ENCODE results near the gene CRYM.
A peak's percentile ranks its signal among the peaks of the same experiment; 100 is the strongest.

CRYM gene

DNA sequence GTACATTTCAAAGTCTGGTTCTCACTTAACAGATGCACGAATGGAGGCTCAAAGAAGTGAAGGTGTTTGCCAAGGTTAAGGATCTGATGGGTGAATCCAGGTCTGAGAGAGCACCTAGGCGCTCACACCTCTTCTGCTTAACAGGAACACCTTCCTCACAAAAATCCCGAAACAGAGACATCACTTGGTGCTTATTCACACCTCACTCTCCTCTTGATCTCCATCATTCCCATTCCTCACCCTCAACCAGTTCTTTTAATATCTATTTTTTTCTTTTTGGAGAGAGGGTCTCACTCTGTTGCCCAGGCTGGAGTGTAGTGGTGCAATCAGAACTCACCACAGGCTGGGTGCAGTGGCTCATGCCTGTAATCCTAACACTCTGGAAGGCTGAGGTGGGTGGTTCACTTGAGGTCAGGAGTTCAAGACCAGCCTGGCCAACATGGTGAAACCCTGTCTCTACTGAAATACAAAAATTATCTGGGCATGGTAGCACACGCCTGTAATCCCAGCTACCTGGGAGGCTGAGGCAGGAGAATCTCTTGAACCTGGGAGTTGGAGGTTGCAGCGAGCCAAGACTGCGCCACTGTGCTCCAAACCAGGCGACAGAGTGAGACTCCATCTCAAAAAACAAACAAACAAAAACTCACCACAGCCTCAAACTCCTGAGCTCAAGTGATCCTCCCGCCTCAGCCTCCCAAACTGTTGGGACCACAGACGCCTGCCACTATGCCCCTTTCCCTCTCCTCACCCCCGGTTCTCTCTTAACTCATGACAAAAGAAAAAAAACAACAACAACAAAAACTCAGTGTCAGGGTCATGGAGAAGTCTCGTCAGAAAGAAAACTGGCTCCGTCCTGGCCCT lies 15.1 kb downstream of the CRYM start:
- Histone ChIP-seq H3K4me3 (ENCODE audit: insufficient read depth in 1 of 2, low read depth in 1 of 2, low read length in 2 of 2) (no peak overlapping the region), H3K9ac (ENCODE audit: low read length) (peak overlapping the region; percentile 47), H2AFZ (ENCODE audit: low read depth, low read length) (no peak overlapping the region), H3K4ac (ENCODE audit: low read depth in 1 of 2, low read length in 2 of 2) (no peak overlapping the region), H2BK12ac (ENCODE audit: low read length in 2 of 2) (no peak overlapping the region), H3K27me3 (ENCODE audit: control insufficient read depth in 1 of 2, insufficient read depth in 1 of 2, low read length in 2 of 2) (no peaks in the 10 kb centered on the region), H2BK15ac (ENCODE audit: low read depth, poor library complexity, severe bottlenecking) (no peak overlapping the region), H3K4me1 (ENCODE audit: control insufficient read depth, insufficient read depth, low read depth, low read length) (peaks cover 12% of the 10 kb centered on the region), H3K27ac (ENCODE audit: low read length, poor library complexity, severe bottlenecking) (no peak overlapping the region), H3K14ac (ENCODE audit: low read length in 2 of 2) (no peak overlapping the region), H2AK5ac (ENCODE audit: low read length, severe bottlenecking) (no peak overlapping the region), H4K91ac (ENCODE audit: low read length) (no peak overlapping the region), H3K9me3 (ENCODE audit: control insufficient read depth, low read length) (no peaks in the 10 kb centered on the region), H3K18ac (ENCODE audit: low read depth in 1 of 2, low read length in 2 of 2) (no peak overlapping the region), H4K8ac (ENCODE audit: low read length) (no peak overlapping the region), H3K4me2 (ENCODE audit: low read length, poor library complexity, severe bottlenecking) (no peak overlapping the region), H3K79me1 (replicated peaks; ENCODE audit: low read length, poor library complexity, severe bottlenecking) (no peaks in the 10 kb centered on the region), H3K23ac (ENCODE audit: low read length in 2 of 2) (no peak overlapping the region), H2BK5ac (ENCODE audit: low read depth, low read length, poor library complexity, severe bottlenecking) (no peak overlapping the region), H2BK120ac (ENCODE audit: low read depth, low read length) (no peak overlapping the region), H3K36me3 (ENCODE audit: control insufficient read depth in 1 of 2, insufficient read depth in 2 of 2, low read depth in 1 of 2, low read length in 2 of 2) (no peaks in the 10 kb centered on the region)
- 87% methylated on average over 11 of the region's 12 CpGs for whole genome bisulfite sequencing
- DNase-seq, result no peak

DNA sequence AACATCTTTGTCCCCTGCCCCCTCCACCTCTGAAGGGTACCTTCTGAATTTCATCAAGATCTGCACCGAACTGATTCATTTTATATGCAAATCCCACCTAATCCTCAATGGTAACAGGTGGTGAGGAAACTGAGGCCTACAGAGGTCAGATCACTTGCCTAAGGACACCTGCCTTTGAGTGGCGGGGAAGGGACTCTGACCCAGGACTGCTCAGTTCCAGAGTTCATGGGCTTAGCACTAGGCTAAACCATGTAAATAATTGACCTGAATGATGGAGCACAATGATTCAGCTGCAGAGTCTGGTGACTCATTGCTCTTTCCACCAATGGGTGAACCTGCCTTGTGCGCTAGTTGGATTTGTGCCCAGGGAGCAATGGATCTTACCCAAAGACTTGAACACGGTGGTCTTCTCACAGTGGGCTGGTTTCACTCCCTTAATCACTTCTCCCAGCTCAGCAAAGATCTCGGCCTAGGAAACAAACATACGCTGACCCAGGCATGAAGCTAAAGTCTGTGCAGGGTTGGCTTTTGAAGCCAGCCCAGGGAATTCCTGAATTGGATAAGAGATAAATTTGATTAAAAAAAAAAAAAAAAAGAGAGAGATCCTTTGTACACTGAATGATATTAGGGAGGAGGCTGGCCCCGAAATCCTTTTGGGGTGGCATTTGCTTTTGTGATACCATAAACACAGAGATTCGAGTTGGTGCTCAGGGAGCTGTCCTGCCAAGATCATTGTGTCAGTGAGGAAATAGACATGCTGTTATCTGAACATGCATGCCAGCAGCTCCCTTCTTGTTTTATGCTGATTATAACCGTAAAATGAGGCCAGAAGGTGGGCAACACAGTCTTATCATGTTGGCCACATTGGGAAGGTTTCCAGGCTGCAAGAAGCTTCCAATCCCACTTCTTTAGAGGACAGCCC lies 17.0 kb downstream of the CRYM start:
- Histone ChIP-seq H4K8ac (ENCODE audit: low read length) (no peak overlapping the region), H4K91ac (ENCODE audit: low read length) (no peak overlapping the region), H2BK15ac (ENCODE audit: low read depth, poor library complexity, severe bottlenecking) (no peak overlapping the region), H2BK120ac (ENCODE audit: low read depth, low read length) (no peak overlapping the region), H3K36me3 (ENCODE audit: control insufficient read depth in 1 of 2, insufficient read depth in 2 of 2, low read depth in 1 of 2, low read length in 2 of 2) (no peaks in the 10 kb centered on the region), H2AK5ac (ENCODE audit: low read length, severe bottlenecking) (peak overlapping the region; percentile 91), H3K79me1 (replicated peaks; ENCODE audit: low read length, poor library complexity, severe bottlenecking) (no peaks in the 10 kb centered on the region), H3K4me2 (ENCODE audit: low read length, poor library complexity, severe bottlenecking) (peak overlapping the region; percentile 8), H3K27me3 (ENCODE audit: control insufficient read depth in 1 of 2, insufficient read depth in 1 of 2, low read length in 2 of 2) (no peaks in the 10 kb centered on the region), H3K27ac (ENCODE audit: low read length, poor library complexity, severe bottlenecking) (peak overlapping the region; percentile 49), H3K9ac (ENCODE audit: low read length) (no peak overlapping the region), H3K4ac (ENCODE audit: low read depth in 1 of 2, low read length in 2 of 2) (no peak overlapping the region), H2BK12ac (ENCODE audit: low read length in 2 of 2) (no peak overlapping the region), H3K14ac (ENCODE audit: low read length in 2 of 2) (no peak overlapping the region), H3K4me1 (ENCODE audit: control insufficient read depth, insufficient read depth, low read depth, low read length) (peaks cover 12% of the 10 kb centered on the region), H2BK5ac (ENCODE audit: low read depth, low read length, poor library complexity, severe bottlenecking) (no peak overlapping the region), H3K9me3 (ENCODE audit: control insufficient read depth, low read length) (no peaks in the 10 kb centered on the region), H2AFZ (ENCODE audit: low read depth, low read length) (no peak overlapping the region), H3K4me3 (ENCODE audit: insufficient read depth in 1 of 2, low read depth in 1 of 2, low read length in 2 of 2) (no peak overlapping the region), H3K18ac (ENCODE audit: low read depth in 1 of 2, low read length in 2 of 2) (no peak overlapping the region), H3K23ac (ENCODE audit: low read length in 2 of 2) (no peak overlapping the region)
- 82% methylated on average over 8 of the region's 9 CpGs for WGBS
- DNase-seq, result peak; percentile 37

DNA sequence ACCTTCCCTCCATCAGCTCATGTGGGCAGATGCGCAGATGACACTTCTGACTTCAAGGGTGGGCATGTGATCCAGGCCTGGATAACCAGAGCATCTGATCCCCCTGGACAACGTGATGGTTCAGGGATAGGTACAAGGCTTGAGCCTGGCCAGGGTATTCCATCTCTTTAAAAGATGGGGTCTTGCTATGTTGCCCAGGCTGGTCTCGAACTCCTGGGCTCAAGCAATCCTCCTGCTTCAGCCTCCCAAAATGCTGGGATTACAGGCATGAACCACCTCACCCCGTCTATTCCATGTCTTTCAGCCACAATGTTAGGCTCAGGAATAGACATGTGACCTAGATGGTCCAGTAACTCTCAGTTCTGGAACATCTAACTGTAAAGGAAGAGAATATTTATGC lies 20.8 kb downstream of the CRYM start:
- WGBS, result 73% methylated on average over 3 of the region's 4 CpGs
- H2AFZ ChIP-seq (ENCODE audit: low read depth, low read length), result no peak overlapping the region
- H2BK15ac ChIP-seq (ENCODE audit: low read depth, poor library complexity, severe bottlenecking), result no peak overlapping the region
- no peak overlapping the region for H2BK12ac ChIP-seq (ENCODE audit: low read length in 2 of 2)
- H3K9me3 ChIP-seq (ENCODE audit: control insufficient read depth, low read length), result no peaks in the 10 kb centered on the region
- no peak overlapping the region for H4K8ac ChIP-seq (ENCODE audit: low read length)
- H3K23ac ChIP-seq (ENCODE audit: low read length in 2 of 2), result no peak overlapping the region
- no peaks in the 10 kb centered on the region for H3K36me3 ChIP-seq (ENCODE audit: control insufficient read depth in 1 of 2, insufficient read depth in 2 of 2, low read depth in 1 of 2, low read length in 2 of 2)
- no peak overlapping the region for H2BK5ac ChIP-seq (ENCODE audit: low read depth, low read length, poor library complexity, severe bottlenecking)
- H2AK5ac ChIP-seq (ENCODE audit: low read length, severe bottlenecking), result no peak overlapping the region
- no peak overlapping the region for H3K4me3 ChIP-seq (ENCODE audit: insufficient read depth in 1 of 2, low read depth in 1 of 2, low read length in 2 of 2)
- H3K27me3 ChIP-seq (ENCODE audit: control insufficient read depth in 1 of 2, insufficient read depth in 1 of 2, low read length in 2 of 2), result peaks cover 15 to 19% of the 10 kb centered on the region in 2 experiments
- H3K4me2 ChIP-seq (ENCODE audit: low read length, poor library complexity, severe bottlenecking), result no peak overlapping the region
- no peak overlapping the region for H3K18ac ChIP-seq (ENCODE audit: low read depth in 1 of 2, low read length in 2 of 2)
- no peak overlapping the region for H4K91ac ChIP-seq (ENCODE audit: low read length)
- H3K79me1 ChIP-seq (replicated peaks; ENCODE audit: low read length, poor library complexity, severe bottlenecking), result no peaks in the 10 kb centered on the region
- H3K9ac ChIP-seq (ENCODE audit: low read length), result no peak overlapping the region
- no peak overlapping the region for H3K4ac ChIP-seq (ENCODE audit: low read depth in 1 of 2, low read length in 2 of 2)
- peaks cover 7% of the 10 kb centered on the region for H3K4me1 ChIP-seq (ENCODE audit: control insufficient read depth, insufficient read depth, low read depth, low read length)
- DNase-seq, result no peak
- H3K14ac ChIP-seq (ENCODE audit: low read length in 2 of 2), result no peak overlapping the region
- H2BK120ac ChIP-seq (ENCODE audit: low read depth, low read length), result no peak overlapping the region
- H3K27ac ChIP-seq (ENCODE audit: low read length, poor library complexity, severe bottlenecking), result no peak overlapping the region

DNA sequence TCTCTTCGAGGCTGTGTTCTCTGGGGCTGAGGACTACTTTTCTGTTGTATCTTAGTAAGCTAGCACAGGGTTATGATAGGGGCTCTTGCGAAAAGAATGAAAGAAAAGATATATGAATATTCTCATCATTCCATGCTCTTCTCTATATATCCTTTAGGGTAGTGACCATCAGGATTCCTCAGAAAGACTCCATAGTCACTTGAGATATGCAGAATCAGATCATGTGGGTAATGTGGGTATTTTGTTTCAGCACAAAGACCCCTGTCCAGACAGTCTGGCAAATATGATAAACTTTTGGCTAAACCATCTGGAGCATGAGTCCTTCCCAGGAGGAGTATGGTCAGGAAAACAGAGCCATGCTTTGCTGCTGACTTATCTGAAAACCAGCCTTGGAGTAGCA lies 21.5 kb downstream of the CRYM start:
- H3K14ac ChIP-seq (ENCODE audit: low read length in 2 of 2), result no peak overlapping the region
- H3K27ac ChIP-seq (ENCODE audit: low read length, poor library complexity, severe bottlenecking), result no peak overlapping the region
- no peaks in the 10 kb centered on the region for H3K9me3 ChIP-seq (ENCODE audit: control insufficient read depth, low read length)
- no peak overlapping the region for H3K9ac ChIP-seq (ENCODE audit: low read length)
- no peak overlapping the region for H2BK5ac ChIP-seq (ENCODE audit: low read depth, low read length, poor library complexity, severe bottlenecking)
- no peak overlapping the region for H2AK5ac ChIP-seq (ENCODE audit: low read length, severe bottlenecking)
- no CpG with 5 or more reads among the region's 2 CpGs for WGBS
- H3K36me3 ChIP-seq (ENCODE audit: control insufficient read depth in 1 of 2, insufficient read depth in 2 of 2, low read depth in 1 of 2, low read length in 2 of 2), result no peaks in the 10 kb centered on the region
- H3K4me2 ChIP-seq (ENCODE audit: low read length, poor library complexity, severe bottlenecking), result no peak overlapping the region
- H3K79me1 ChIP-seq (replicated peaks; ENCODE audit: low read length, poor library complexity, severe bottlenecking), result no peaks in the 10 kb centered on the region
- H3K4me3 ChIP-seq (ENCODE audit: insufficient read depth in 1 of 2, low read depth in 1 of 2, low read length in 2 of 2), result no peak overlapping the region
- H3K4me1 ChIP-seq (ENCODE audit: control insufficient read depth, insufficient read depth, low read depth, low read length), result peaks cover 5% of the 10 kb centered on the region
- no peak overlapping the region for H2BK12ac ChIP-seq (ENCODE audit: low read length in 2 of 2)
- no peak overlapping the region for H4K8ac ChIP-seq (ENCODE audit: low read length)
- H4K91ac ChIP-seq (ENCODE audit: low read length), result no peak overlapping the region
- no peak overlapping the region for H2AFZ ChIP-seq (ENCODE audit: low read depth, low read length)
- no peak overlapping the region for H2BK15ac ChIP-seq (ENCODE audit: low read depth, poor library complexity, severe bottlenecking)
- no peak overlapping the region for H2BK120ac ChIP-seq (ENCODE audit: low read depth, low read length)
- no peak for DNase-seq
- peaks cover 15 to 19% of the 10 kb centered on the region in 2 experiments for H3K27me3 ChIP-seq (ENCODE audit: control insufficient read depth in 1 of 2, insufficient read depth in 1 of 2, low read length in 2 of 2)
- H3K4ac ChIP-seq (ENCODE audit: low read depth in 1 of 2, low read length in 2 of 2), result no peak overlapping the region
- H3K23ac ChIP-seq (ENCODE audit: low read length in 2 of 2), result no peak overlapping the region
- H3K18ac ChIP-seq (ENCODE audit: low read depth in 1 of 2, low read length in 2 of 2), result no peak overlapping the region
